ENCODE results near the gene VDR. TPM values are rescaled to one million over a fixed set of nuclear protein-coding genes. Genes with fewer than 3 reads are reported as not detected.

The VDR gene
- total and polyA plus RNA-seq, 10 donors, result 0.70 to 10.5 (median 5.7) TPM

- Histone ChIP-seq H3K4me1 (peaks cover 91 to 100% (median 100%) of the 10 kb centered on the region in 6 donors), H3K27me3 (replicated peaks in 1 of 7) (no peaks in the 10 kb centered on the region), H3K9me3 (no peaks in the 10 kb centered on the region), H3K36me3 (peaks cover 0 to 33% (median 0%) of the 10 kb centered on the region in 6 donors), H3K4me3 (no peak overlapping the region), H3K27ac (peak overlapping the region in 6 of 8 donors; percentile 23 to 98 (median 84))
- intact Hi-C loops (cut with DNase I; ENCODE audit: low total_unique reads), result loop anchor here (5.0 kb wide), 1 partner anchor 33 kb away; no protein-coding TSS in a partner anchor
- WGBS, 5 donors, result 69 to 84% (median 74%) methylated on average over 8 of the region's 8 CpGs
- DNase-seq, result no peak
- TF ChIP-seq CTCF (IDR thresholded peaks at IDR 0.05 in 8 of 11, conservative IDR thresholded peaks at IDR 0.05 in 3 of 11) (no peak), POLR2A (IDR thresholded peaks at IDR 0.05) (no peak), POLR2AphosphoS5 (IDR thresholded peaks at IDR 0.05) (no peak)
Observed at GRCh38 chr12:47804171-47804570, 100.6 kb downstream of the VDR start.

DNA sequence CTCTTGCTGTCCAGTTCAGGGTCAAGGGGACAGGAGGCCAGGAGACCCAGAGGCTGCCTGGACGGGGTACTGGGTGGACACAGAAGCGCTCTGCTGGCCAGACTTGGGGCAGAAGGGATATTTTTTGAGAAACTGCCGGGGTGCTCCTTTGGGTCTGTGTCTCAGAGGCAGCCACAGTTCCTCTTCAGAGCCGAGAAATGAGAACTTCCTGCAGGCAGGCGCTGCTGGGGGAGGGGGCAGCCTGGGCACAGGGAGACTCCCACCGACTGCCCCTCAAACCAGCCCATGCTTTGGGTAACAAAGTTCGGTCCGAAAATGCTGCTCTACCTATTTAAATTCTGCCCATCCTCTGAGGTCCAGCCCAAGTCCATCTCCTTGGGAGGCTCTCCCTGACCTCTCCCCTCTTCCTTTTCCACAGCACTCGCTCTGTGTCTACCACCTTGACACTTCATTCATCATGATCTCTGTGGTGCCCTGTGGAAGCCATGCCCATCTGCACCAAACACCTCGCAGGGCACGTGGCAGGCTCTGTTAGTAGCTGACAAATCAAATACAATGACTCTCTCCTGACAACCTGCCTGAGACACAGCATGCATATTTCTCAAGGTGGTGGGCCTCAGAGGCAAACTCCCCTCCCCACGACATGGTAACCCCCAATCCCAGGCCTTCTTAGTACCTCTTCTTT is 101.5 kb downstream of the VDR start:
- no peak for DNase-seq
- Histone ChIP-seq H3K9me3 (no peaks in the 10 kb centered on the region), H3K36me3 (peaks cover 0 to 41% (median 6%) of the 10 kb centered on the region in 6 donors), H3K27ac (peak overlapping the region; percentile 55 to 98 (median 80)), H3K4me1 (peaks cover 82 to 100% (median 95%) of the 10 kb centered on the region in 6 donors), H3K4me3 (peak overlapping the region in 1 of 8 donors; percentile 37), H3K27me3 (replicated peaks in 1 of 7) (no peaks in the 10 kb centered on the region)
- TF ChIP-seq CTCF (IDR thresholded peaks at IDR 0.05 in 8 of 11, conservative IDR thresholded peaks at IDR 0.05 in 3 of 11) (no peak), POLR2AphosphoS5 (IDR thresholded peaks at IDR 0.05) (peak in 2 of 3 donors; percentile 0 to 26)
- intact Hi-C loops (cut with DNase I; ENCODE audit: low total_unique reads), result loop anchor here (5.0 kb wide), 1 partner anchor 34 kb away; no protein-coding TSS in a partner anchor
- 23 to 32% (median 26%) methylated on average over 12 of the region's 12 CpGs for WGBS, 5 donors

DNA sequence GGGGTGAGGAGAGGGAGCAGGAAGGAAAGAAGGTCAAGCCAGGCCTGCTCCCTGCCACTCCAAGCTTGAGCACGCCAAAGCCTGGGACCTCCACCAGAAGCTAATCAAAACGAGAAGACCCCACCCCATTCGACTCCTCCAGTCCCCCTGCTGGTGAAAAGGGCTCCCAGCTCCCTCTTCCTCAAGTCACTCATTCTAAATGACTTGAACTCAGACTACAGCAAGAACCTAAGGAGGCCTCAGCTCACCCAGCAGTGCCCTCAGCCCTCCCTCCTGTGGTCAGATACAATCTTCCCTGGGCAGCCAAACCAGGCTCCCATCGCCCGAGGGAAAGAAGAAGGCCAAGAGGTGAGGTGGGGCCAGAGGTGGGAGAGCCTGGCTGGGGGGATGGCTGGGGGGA is 102.5 kb downstream of the VDR start:
- intact Hi-C loops (cut with DNase I; ENCODE audit: low total_unique reads), result loop anchor here (5.0 kb wide), 1 partner anchor 35 kb away; no protein-coding TSS in a partner anchor
- Histone ChIP-seq H3K36me3 (peaks cover 0 to 51% (median 14%) of the 10 kb centered on the region in 6 donors), H3K4me1 (peaks cover 72 to 95% (median 86%) of the 10 kb centered on the region in 6 donors), H3K27me3 (replicated peaks in 1 of 7) (no peaks in the 10 kb centered on the region), H3K27ac (peak overlapping the region; percentile 55 to 98 (median 80)), H3K9me3 (no peaks in the 10 kb centered on the region), H3K4me3 (peak overlapping the region in 1 of 8 donors; percentile 37)
- TF ChIP-seq CTCF (IDR thresholded peaks at IDR 0.05 in 8 of 11, conservative IDR thresholded peaks at IDR 0.05 in 3 of 11), result peak in 5 of 11 experiments; percentile 11 to 47 (median 37)
- TF ChIP-seq POLR2A (IDR thresholded peaks at IDR 0.05), result no peak
- DNase-seq, result no peak
- WGBS, 5 donors, result 14 to 31% (median 18%) methylated on average over 5 of the region's 5 CpGs

GRCh38 chr12:47801904-47802246 is 102.9 kb downstream of the VDR start:
- 35 to 48% (median 40%) methylated on average over 9 of the region's 9 CpGs for WGBS, 5 donors
- Histone ChIP-seq H3K9me3 (no peaks in the 10 kb centered on the region), H3K4me3 (peak overlapping the region in 1 of 8 donors; percentile 37), H3K4me1 (peaks cover 69 to 91% (median 81%) of the 10 kb centered on the region in 6 donors), H3K27ac (peak overlapping the region; percentile 55 to 98 (median 80)), H3K36me3 (peaks cover 1 to 56% (median 18%) of the 10 kb centered on the region in 6 donors), H3K27me3 (replicated peaks in 1 of 7) (no peaks in the 10 kb centered on the region)
- TF ChIP-seq CTCF (IDR thresholded peaks at IDR 0.05 in 8 of 11, conservative IDR thresholded peaks at IDR 0.05 in 3 of 11) (no peak), POLR2A (IDR thresholded peaks at IDR 0.05) (no peak), POLR2AphosphoS5 (IDR thresholded peaks at IDR 0.05) (peak in 2 of 3 donors; percentile 47 to 57)
- no peak for DNase-seq
- intact Hi-C loops (cut with DNase I; ENCODE audit: low total_unique reads), result loop anchor here (5.0 kb wide), 1 partner anchor 35 kb away; no protein-coding TSS in a partner anchor

Measured in spleen (tissue), 11 donors.